Measurements from ENCODE around the gene ZBTB39. TPM values are rescaled to one million over a fixed set of nuclear protein-coding genes. Genes with fewer than 3 reads are reported as not detected.

ZBTB39 gene
- total and polyA plus RNA-seq, 4 donors = 1.8 to 9.9 (median 3.0) TPM

- no peak for DNase-seq (ENCODE audit: low spot score)
- Histone ChIP-seq H3K9ac (ENCODE audit: low read depth in 1 of 2, low read length in 2 of 2) (no peak overlapping the region), H3K27ac (ENCODE audit: low read depth in 1 of 2, low read length in 2 of 2) (no peak overlapping the region), H3K36me3 (ENCODE audit: control insufficient read depth in 4 of 4, insufficient read depth in 3 of 4, low read depth in 1 of 4, low read length in 3 of 4) (peaks cover 5 to 12% (median 8%) of the 10 kb centered on the region in 4 donors), H3K9me3 (ENCODE audit: control insufficient read depth in 4 of 4, low read length in 3 of 4) (no peaks in the 10 kb centered on the region), H3K4me1 (ENCODE audit: control insufficient read depth in 4 of 4, insufficient read depth in 4 of 4, low read length in 3 of 4) (peaks cover 13 to 48% (median 38%) of the 10 kb centered on the region in 4 donors), H3K4me3 (ENCODE audit: low read depth in 1 of 3, low read length in 3 of 3) (no peak overlapping the region), H3K27me3 (ENCODE audit: control insufficient read depth in 4 of 4, insufficient read depth in 4 of 4, low read length in 3 of 4) (no peaks in the 10 kb centered on the region)
- TF ChIP-seq HNF4G (IDR thresholded peaks at IDR 0.05) = no peak
- TF ChIP-seq GABPA (IDR thresholded peaks at IDR 0.05 in 1 of 2, conservative IDR thresholded peaks at IDR 0.05 in 1 of 2) = no peak
- TF ChIP-seq, protein P1, sequence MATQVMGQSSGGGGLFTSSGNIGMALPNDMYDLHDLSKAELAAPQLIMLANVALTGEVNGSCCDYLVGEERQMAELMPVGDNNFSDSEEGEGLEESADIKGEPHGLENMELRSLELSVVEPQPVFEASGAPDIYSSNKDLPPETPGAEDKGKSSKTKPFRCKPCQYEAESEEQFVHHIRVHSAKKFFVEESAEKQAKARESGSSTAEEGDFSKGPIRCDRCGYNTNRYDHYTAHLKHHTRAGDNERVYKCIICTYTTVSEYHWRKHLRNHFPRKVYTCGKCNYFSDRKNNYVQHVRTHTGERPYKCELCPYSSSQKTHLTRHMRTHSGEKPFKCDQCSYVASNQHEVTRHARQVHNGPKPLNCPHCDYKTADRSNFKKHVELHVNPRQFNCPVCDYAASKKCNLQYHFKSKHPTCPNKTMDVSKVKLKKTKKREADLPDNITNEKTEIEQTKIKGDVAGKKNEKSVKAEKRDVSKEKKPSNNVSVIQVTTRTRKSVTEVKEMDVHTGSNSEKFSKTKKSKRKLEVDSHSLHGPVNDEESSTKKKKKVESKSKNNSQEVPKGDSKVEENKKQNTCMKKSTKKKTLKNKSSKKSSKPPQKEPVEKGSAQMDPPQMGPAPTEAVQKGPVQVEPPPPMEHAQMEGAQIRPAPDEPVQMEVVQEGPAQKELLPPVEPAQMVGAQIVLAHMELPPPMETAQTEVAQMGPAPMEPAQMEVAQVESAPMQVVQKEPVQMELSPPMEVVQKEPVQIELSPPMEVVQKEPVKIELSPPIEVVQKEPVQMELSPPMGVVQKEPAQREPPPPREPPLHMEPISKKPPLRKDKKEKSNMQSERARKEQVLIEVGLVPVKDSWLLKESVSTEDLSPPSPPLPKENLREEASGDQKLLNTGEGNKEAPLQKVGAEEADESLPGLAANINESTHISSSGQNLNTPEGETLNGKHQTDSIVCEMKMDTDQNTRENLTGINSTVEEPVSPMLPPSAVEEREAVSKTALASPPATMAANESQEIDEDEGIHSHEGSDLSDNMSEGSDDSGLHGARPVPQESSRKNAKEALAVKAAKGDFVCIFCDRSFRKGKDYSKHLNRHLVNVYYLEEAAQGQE (IDR thresholded peaks at IDR 0.05) = no peak
- TF ChIP-seq FOXA1 (IDR thresholded peaks at IDR 0.05) = no peak
- TF ChIP-seq JUND (IDR thresholded peaks at IDR 0.05) = no peak
- TF ChIP-seq NR2F2 (IDR thresholded peaks at IDR 0.05) = no peak
- TF ChIP-seq, protein P2, sequence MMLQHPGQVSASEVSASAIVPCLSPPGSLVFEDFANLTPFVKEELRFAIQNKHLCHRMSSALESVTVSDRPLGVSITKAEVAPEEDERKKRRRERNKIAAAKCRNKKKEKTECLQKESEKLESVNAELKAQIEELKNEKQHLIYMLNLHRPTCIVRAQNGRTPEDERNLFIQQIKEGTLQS (IDR thresholded peaks at IDR 0.05) = no peak
- TF ChIP-seq SP1 (IDR thresholded peaks at IDR 0.05) = no peak
- TF ChIP-seq ZBTB33 (IDR thresholded peaks at IDR 0.05) = no peak
- no peak for TF ChIP-seq FOXA2 (IDR thresholded peaks at IDR 0.05)
- no peak for TF ChIP-seq TAF1 (conservative IDR thresholded peaks at IDR 0.05)
- WGBS = 64% methylated on average over 4 of the region's 4 CpGs
Measured at GRCh38 chr12:56998981-56999380, 7.4 kb downstream of the ZBTB39 start.

- no peak for DNase-seq (ENCODE audit: low spot score)
- TF ChIP-seq, protein P3, sequence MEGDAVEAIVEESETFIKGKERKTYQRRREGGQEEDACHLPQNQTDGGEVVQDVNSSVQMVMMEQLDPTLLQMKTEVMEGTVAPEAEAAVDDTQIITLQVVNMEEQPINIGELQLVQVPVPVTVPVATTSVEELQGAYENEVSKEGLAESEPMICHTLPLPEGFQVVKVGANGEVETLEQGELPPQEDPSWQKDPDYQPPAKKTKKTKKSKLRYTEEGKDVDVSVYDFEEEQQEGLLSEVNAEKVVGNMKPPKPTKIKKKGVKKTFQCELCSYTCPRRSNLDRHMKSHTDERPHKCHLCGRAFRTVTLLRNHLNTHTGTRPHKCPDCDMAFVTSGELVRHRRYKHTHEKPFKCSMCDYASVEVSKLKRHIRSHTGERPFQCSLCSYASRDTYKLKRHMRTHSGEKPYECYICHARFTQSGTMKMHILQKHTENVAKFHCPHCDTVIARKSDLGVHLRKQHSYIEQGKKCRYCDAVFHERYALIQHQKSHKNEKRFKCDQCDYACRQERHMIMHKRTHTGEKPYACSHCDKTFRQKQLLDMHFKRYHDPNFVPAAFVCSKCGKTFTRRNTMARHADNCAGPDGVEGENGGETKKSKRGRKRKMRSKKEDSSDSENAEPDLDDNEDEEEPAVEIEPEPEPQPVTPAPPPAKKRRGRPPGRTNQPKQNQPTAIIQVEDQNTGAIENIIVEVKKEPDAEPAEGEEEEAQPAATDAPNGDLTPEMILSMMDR (IDR thresholded peaks at IDR 0.05; ENCODE audit: low read depth, low read length, missing input control) = no peak
- TF ChIP-seq, protein P2 (IDR thresholded peaks at IDR 0.05) = no peak
- no peaks in the 10 kb centered on the region for H3K27me3 ChIP-seq (ENCODE audit: control insufficient read depth in 4 of 4, insufficient read depth in 4 of 4, low read length in 3 of 4)
- no peak overlapping the region for H3K9ac ChIP-seq (ENCODE audit: low read depth in 1 of 2, low read length in 2 of 2)
- no peak overlapping the region for H3K27ac ChIP-seq (ENCODE audit: low read depth in 1 of 2, low read length in 2 of 2)
- peaks cover 13 to 50% (median 37%) of the 10 kb centered on the region in 4 donors for H3K4me1 ChIP-seq (ENCODE audit: control insufficient read depth in 4 of 4, insufficient read depth in 4 of 4, low read length in 3 of 4)
- no peaks in the 10 kb centered on the region for H3K9me3 ChIP-seq (ENCODE audit: control insufficient read depth in 4 of 4, low read length in 3 of 4)
- H3K4me3 ChIP-seq (ENCODE audit: low read depth in 1 of 3, low read length in 3 of 3) = no peak overlapping the region
- peaks cover 0 to 12% (median 5%) of the 10 kb centered on the region in 4 donors for H3K36me3 ChIP-seq (ENCODE audit: control insufficient read depth in 4 of 4, insufficient read depth in 3 of 4, low read depth in 1 of 4, low read length in 3 of 4)
- 90% methylated on average over 6 of the region's 6 CpGs for WGBS
Measured at GRCh38 chr12:56998316-56998715, 8.0 kb downstream of the ZBTB39 start.
